Endothelial cell of umbilical vein (primary cell): ENCODE results near the gene CLCN3. TPM values are rescaled to one million over a fixed set of nuclear protein-coding genes. Genes with fewer than 3 reads are reported as not detected.

Experiments
- BruUV-seq: library from RNA; stranded (reverse); fragments of 400-500 nt; replicated peaks from 2 replicates; lab custom pipeline; 2021; lab: Mats Ljungman, UMichigan
- CTCF ChIA-PET: fragments of 300-600, 350-600 bp; sonication (Branson Sonifier 250); formaldehyde crosslinking; loops from one replicate; lab custom pipeline; 2021; ENCODE audit warnings: antibody characterized with exemption, inconsistent platforms; lab: Charles Lee
- POLR2A ChIA-PET: fragments of 300-600, 350-600 bp; sonication (Branson Sonifier 250); formaldehyde crosslinking; loops from one replicate; lab custom pipeline; 2021; ENCODE audit warnings: antibody characterized with exemption, inconsistent platforms; lab: Charles Lee
- DNase-seq: peaks from one replicate; pipeline ENCODE4 v3.0.0-alpha.2; 2011; ENCODE audit warnings: low read depth, low spot score
- FAIRE-seq: peaks from 2 replicates; lab custom pipeline; 2011; peaks lifted over from hg19 to GRCh38; lab: Jason Lieb, UNC
- H2AFZ ChIP-seq: 2 replicates; pipeline ENCODE4 v1.6.0; 2012; ENCODE audit warnings: low read depth, low read length, control low read depth, inconsistent platforms
- H3K27ac ChIP-seq: 2 replicates; pipeline ENCODE4 v1.5.1; 2011; ENCODE audit warnings: low read depth, mild to moderate bottlenecking, control low read depth, low read length, moderate library complexity; ENCODE audit not compliant: insufficient read depth
- H3K27me3 ChIP-seq, 2 experiments: 2 replicates each; pipeline versions ENCODE4 v1.6.0 to v1.6.1; 2011; ENCODE audit warnings: low read length in 2 of 2, mixed read lengths in 1 of 2; ENCODE audit not compliant: control insufficient read depth in 2 of 2, insufficient read depth in 2 of 2
- H3K36me3 ChIP-seq, 2 experiments: 2 replicates in 1 of 2; 3 replicates in 1 of 2; pipeline ENCODE4 v1.5.1; 2011; ENCODE audit warnings: low read length in 2 of 2, mild to moderate bottlenecking in 1 of 2, moderate library complexity in 1 of 2; ENCODE audit not compliant: control insufficient read depth in 2 of 2, insufficient read depth in 2 of 2; ENCODE audit errors: extremely low read depth in 1 of 2
- H3K4me1 ChIP-seq: 3 replicates; pipeline ENCODE4 v1.5.1; 2011; ENCODE audit warnings: mild to moderate bottlenecking, low read length; ENCODE audit not compliant: control insufficient read depth, insufficient read depth; ENCODE audit errors: extremely low read depth
- H3K4me2 ChIP-seq: 2 replicates; pipeline ENCODE4 v1.6.1; 2011; ENCODE audit warnings: low read length, control low read depth, mixed read lengths; ENCODE audit not compliant: insufficient read depth
- H3K4me3 ChIP-seq, 3 experiments: fragments of 200-600 bp in 1 of 3; sonication (generic), shearing (Covaris generic) in 1 of 3; replicated peaks in 1 of 3; 2 replicates each; pipeline ENCODE4 v1.5.1; 2011 to 2016; ENCODE audit warnings: control low read depth in 3 of 3, low read length in 3 of 3, mild to moderate bottlenecking in 2 of 3, inconsistent platforms in 1 of 3, low read depth in 1 of 3, moderate library complexity in 1 of 3; ENCODE audit not compliant: insufficient read depth in 1 of 3
- H3K79me2 ChIP-seq: 2 replicates; pipeline ENCODE4 v1.6.0; 2012; ENCODE audit warnings: low read length, inconsistent platforms; ENCODE audit not compliant: control insufficient read depth, insufficient read depth
- H3K9ac ChIP-seq: replicated peaks from 2 replicates; pipeline ENCODE3; 2011; ENCODE audit warnings: low read length, control low read depth; ENCODE audit not compliant: insufficient read depth; ENCODE audit errors: extremely low read depth
- H3K9me1 ChIP-seq: replicated peaks from 3 replicates; pipeline ENCODE4 v1.6.0; 2011; ENCODE audit warnings: mild to moderate bottlenecking, low read length; ENCODE audit not compliant: control insufficient read depth, insufficient read depth; ENCODE audit errors: extremely low read depth
- H3K9me3 ChIP-seq: replicated peaks from 2 replicates; pipeline ENCODE4 v1.5.1; 2012; ENCODE audit warnings: low read length, inconsistent platforms; ENCODE audit not compliant: control insufficient read depth, insufficient read depth
- H4K20me1 ChIP-seq: replicated peaks from 2 replicates; pipeline ENCODE3; 2011; ENCODE audit warnings: mild to moderate bottlenecking, low read length; ENCODE audit not compliant: control insufficient read depth, insufficient read depth; ENCODE audit errors: extremely low read depth
- CTCF ChIP-seq, 2 donors: IDR thresholded peaks; 1 replicate in 1 of 2; 2 replicates in 1 of 2; pipeline ENCODE4 v1.5.1; 2011; ENCODE audit warnings: low read length in 2 of 2, mild to moderate bottlenecking in 2 of 2, moderate library complexity in 2 of 2, control low read depth in 1 of 2, inconsistent platforms in 1 of 2, low read depth in 1 of 2; ENCODE audit not compliant: insufficient read depth in 1 of 2; ENCODE audit errors: extremely low read depth in 1 of 2
- EZH2 ChIP-seq: IDR thresholded peaks from 2 replicates; pipeline ENCODE4 v1.6.1; 2012; ENCODE audit warnings: borderline replicate concordance, low read depth, mild to moderate bottlenecking, moderate library complexity, low read length, inconsistent platforms; ENCODE audit not compliant: severe bottlenecking
- FOS ChIP-seq: IDR thresholded peaks from 2 replicates; pipeline ENCODE4 v1.6.1; 2011; ENCODE audit warnings: mild to moderate bottlenecking, low read length, moderate library complexity, borderline replicate concordance; ENCODE audit not compliant: insufficient read depth
- GATA2 ChIP-seq: IDR thresholded peaks from 2 replicates; pipeline ENCODE4 v1.7.0; 2011; ENCODE audit warnings: low read depth, mild to moderate bottlenecking, moderate library complexity, mixed read lengths, low read length; ENCODE audit not compliant: insufficient read length, insufficient read depth
- JUN ChIP-seq: IDR thresholded peaks from 2 replicates; pipeline ENCODE4 v1.6.1; 2011; ENCODE audit warnings: borderline replicate concordance, low read depth; ENCODE audit not compliant: insufficient read length, insufficient read depth
- MAX ChIP-seq: IDR thresholded peaks from 2 replicates; pipeline ENCODE4 v1.6.1; 2011; ENCODE audit not compliant: insufficient read depth, insufficient read length
- MYC ChIP-seq: IDR thresholded peaks from one replicate; pipeline ENCODE4 v1.6.1; 2011; ENCODE audit warnings: mild to moderate bottlenecking, low read depth, low read length
- POLR2A ChIP-seq: IDR thresholded peaks from 2 replicates; pipeline ENCODE4 v1.6.1; 2012; ENCODE audit warnings: low read depth, mild to moderate bottlenecking, control low read depth, low read length
- POLR2AphosphoS5 ChIP-seq: IDR thresholded peaks from 2 replicates; pipeline ENCODE4 v1.6.1; 2012; ENCODE audit warnings: low read depth, mild to moderate bottlenecking, control low read depth, low read length, moderate library complexity; ENCODE audit not compliant: insufficient read depth
- dilution Hi-C: fragments of 300-500 bp; cut with MboI; formaldehyde crosslinking; loops from one replicate; pipeline ENCODE4 v1.15.0; 2019; ENCODE audit warnings: low sequenced_read_pairs; ENCODE audit not compliant: extremely low pct_ligation_motif_present
- intact Hi-C: fragments of 100-400 bp; cut with micrococcal nuclease; formaldehyde crosslinking; loops from one replicate; pipeline ENCODE4 v1.10.0; 2022
- polyA plus RNA-seq, 4 experiments: library from polyadenylated mRNA; depleted of rRNA in 3 of 4; stranded (reverse) in 3 of 4; unstranded in 1 of 4; fragments of >200 nt; gene quantifications; 2 replicates each; pipeline versions ENCODE4 v1.2.1 to v1.2.3, GENCODE V29; 2011 to 2012; ENCODE audit warnings: missing spikeins in 1 of 4
- total RNA-seq: library from RNA; stranded (reverse); gene quantifications from 2 replicates; pipeline ENCODE4 v1.2.3, GENCODE V29; 2021

The CLCN3 gene
- total and polyA plus RNA-seq, 2 donors (not counting 3 experiments of a cell fraction or from before 2014, with no cell fraction given): 16.5 to 51.4 TPM

DNA sequence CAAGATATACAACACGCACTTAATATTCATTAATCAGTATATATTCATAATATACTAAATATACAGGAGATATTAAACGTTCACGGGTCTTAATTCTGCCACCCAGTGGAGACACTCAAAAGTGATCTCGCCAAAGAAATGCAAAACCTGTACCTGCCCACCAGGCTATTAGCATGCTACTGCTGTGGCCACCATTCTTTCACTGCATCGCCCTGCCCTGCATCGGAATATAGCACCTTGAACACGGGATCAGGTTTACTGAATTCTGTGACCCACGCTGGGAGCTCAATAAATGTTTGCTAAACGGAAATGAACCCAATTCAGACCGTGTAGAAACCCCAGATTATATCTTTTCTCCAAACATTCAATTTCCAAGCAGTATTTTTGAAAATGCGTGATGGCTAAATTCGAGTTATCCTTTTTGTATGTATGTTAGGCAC lies 840 bp upstream of the CLCN3 start:
- Histone ChIP-seq H3K36me3 (no peaks in the 10 kb centered on the region), H3K9ac (peak overlapping the region; percentile 99), H4K20me1 (no peaks in the 10 kb centered on the region), H3K4me2 (peak overlapping the region; percentile 96), H3K27me3 (no peaks in the 10 kb centered on the region), H3K9me3 (no peaks in the 10 kb centered on the region), H3K9me1 (no peaks in the 10 kb centered on the region), H3K4me1 (peaks cover 19% of the 10 kb centered on the region), H2AFZ (peak overlapping the region; percentile 74), H3K79me2 (peaks cover 28% of the 10 kb centered on the region), H3K4me3 (peak overlapping the region; percentile 38 to 98 (median 91)), H3K27ac (peak overlapping the region; percentile 92)
- POLR2A ChIA-PET: interaction anchor here (1.0 to 1.9 kb wide), 2 partner anchors 40 to 45 kb away, joined by 3 to 8 read pairs; no protein-coding TSS in a partner anchor
- dilution Hi-C loops (no loop called here), intact Hi-C loops (no loop called here)
- DNase-seq: peak; percentile 73
- CTCF ChIA-PET: interaction anchor here (0.8 to 4.0 kb wide), 11 partner anchors 9 to 609 kb away, joined by 3 to 19 read pairs (median 4); partner anchors contain the start of gene CBR4
- TSS peak; percentile 91 for BruUV-seq
- TF ChIP-seq CTCF (IDR thresholded peaks at IDR 0.05; ENCODE audit: extremely low read depth in 1 of 2, insufficient read depth in 1 of 2, low read depth in 1 of 2, low read length in 2 of 2): peak; percentile 43 to 51
- no peak for TF ChIP-seq FOS
- TF ChIP-seq MAX: no peak
- FAIRE-seq: no peak

DNA sequence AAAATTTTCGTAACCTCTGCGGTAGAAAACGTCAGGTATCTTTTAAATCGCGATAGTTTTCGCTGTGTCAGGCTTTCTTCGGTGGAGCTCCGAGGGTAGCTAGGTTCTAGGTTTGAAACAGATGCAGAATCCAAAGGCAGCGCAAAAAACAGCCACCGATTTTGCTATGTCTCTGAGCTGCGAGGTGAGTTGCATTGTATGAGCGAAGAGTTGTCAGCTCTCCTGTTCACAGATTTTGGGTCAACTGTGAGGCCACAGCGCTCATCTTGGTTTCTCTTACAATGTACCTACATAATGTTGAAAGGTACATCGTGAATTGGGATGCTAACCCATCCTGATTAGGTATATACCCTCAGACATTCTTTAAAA lies 486 bp downstream of the CLCN3 start:
- peak overlapping the region; percentile 34 for H2AFZ ChIP-seq
- intact Hi-C loops: loop anchor here (1.0 kb wide), 5 partner anchors 9 to 469 kb away; partner anchors contain the start of gene NEK1
- no peaks in the 10 kb centered on the region for H4K20me1 ChIP-seq
- H3K9ac ChIP-seq: peak overlapping the region; percentile 99
- DNase-seq (peak; percentile 64), FAIRE-seq (no peak)
- CTCF ChIA-PET: interaction anchor here (0.8 to 4.0 kb wide), 8 partner anchors 9 to 189 kb away, joined by 3 to 19 read pairs (median 4); no protein-coding TSS in a partner anchor
- no peaks in the 10 kb centered on the region for H3K27me3 ChIP-seq
- BruUV-seq: TSS peak; percentile 78
- dilution Hi-C loops: no loop called here
- no peaks in the 10 kb centered on the region for H3K36me3 ChIP-seq
- POLR2A ChIA-PET: interaction anchor here (1.9 kb wide), 1 partner anchor 39 kb away, joined by 8 read pairs; no protein-coding TSS in a partner anchor
- peaks cover 19% of the 10 kb centered on the region for H3K4me1 ChIP-seq
- H3K4me2 ChIP-seq: peak overlapping the region; percentile 100
- H3K4me3 ChIP-seq: peak overlapping the region; percentile 81 to 98 (median 91)
- H3K79me2 ChIP-seq: peaks cover 41% of the 10 kb centered on the region
- TF ChIP-seq POLR2AphosphoS5 (no peak), FOS (no peak), GATA2 (no peak), MYC (no peak), POLR2A (no peak), CTCF (IDR thresholded peaks at IDR 0.05; ENCODE audit: extremely low read depth in 1 of 2, insufficient read depth in 1 of 2, low read depth in 1 of 2, low read length in 2 of 2) (no peak), JUN (no peak), EZH2 (no peak), MAX (no peak)
- peak overlapping the region; percentile 92 for H3K27ac ChIP-seq
- H3K9me3 ChIP-seq: no peaks in the 10 kb centered on the region
- no peaks in the 10 kb centered on the region for H3K9me1 ChIP-seq
